Astrocyte of the cerebellum (primary cell): ENCODE measurements around the gene INPP5D.

Source experiments
- DNase-seq: peaks from one replicate; pipeline ENCODE4 v3.0.0-alpha.2; 2011; ENCODE audit warnings: low read depth
- H3K4me3 ChIP-seq: 2 replicates; pipeline ENCODE4 v1.5.1; 2011; ENCODE audit warnings: mild to moderate bottlenecking, low read depth, low read length, moderate library complexity
- in situ Hi-C: cut with HindIII; loops from 2 replicates; pipeline ENCODE4 v1.10.0; 2017; ENCODE audit warnings: low sequenced_read_pairs
- TF ChIP-seq, protein P1 (sequence below): IDR thresholded peaks from 2 replicates; pipeline ENCODE4 v1.5.1; 2012; ENCODE audit warnings: low read length, low read depth, moderate library complexity, mild to moderate bottlenecking; ENCODE audit errors: missing control alignments

Gene INPP5D

GRCh38 chr2:233091595-233092375, 31.6 kb downstream of the INPP5D start:
- TF ChIP-seq, protein P1, sequence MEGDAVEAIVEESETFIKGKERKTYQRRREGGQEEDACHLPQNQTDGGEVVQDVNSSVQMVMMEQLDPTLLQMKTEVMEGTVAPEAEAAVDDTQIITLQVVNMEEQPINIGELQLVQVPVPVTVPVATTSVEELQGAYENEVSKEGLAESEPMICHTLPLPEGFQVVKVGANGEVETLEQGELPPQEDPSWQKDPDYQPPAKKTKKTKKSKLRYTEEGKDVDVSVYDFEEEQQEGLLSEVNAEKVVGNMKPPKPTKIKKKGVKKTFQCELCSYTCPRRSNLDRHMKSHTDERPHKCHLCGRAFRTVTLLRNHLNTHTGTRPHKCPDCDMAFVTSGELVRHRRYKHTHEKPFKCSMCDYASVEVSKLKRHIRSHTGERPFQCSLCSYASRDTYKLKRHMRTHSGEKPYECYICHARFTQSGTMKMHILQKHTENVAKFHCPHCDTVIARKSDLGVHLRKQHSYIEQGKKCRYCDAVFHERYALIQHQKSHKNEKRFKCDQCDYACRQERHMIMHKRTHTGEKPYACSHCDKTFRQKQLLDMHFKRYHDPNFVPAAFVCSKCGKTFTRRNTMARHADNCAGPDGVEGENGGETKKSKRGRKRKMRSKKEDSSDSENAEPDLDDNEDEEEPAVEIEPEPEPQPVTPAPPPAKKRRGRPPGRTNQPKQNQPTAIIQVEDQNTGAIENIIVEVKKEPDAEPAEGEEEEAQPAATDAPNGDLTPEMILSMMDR: no peak
- no peak for DNase-seq
- H3K4me3 ChIP-seq: no peak overlapping the region
- in situ Hi-C loops: no loop called here

- H3K4me3 ChIP-seq: no peak overlapping the region
- no peak for DNase-seq
- TF ChIP-seq, protein P1: no peak
- in situ Hi-C loops: no loop called here
These were observed 32.5 kb downstream of the INPP5D start for GRCh38 chr2:233092432-233093165.

DNA sequence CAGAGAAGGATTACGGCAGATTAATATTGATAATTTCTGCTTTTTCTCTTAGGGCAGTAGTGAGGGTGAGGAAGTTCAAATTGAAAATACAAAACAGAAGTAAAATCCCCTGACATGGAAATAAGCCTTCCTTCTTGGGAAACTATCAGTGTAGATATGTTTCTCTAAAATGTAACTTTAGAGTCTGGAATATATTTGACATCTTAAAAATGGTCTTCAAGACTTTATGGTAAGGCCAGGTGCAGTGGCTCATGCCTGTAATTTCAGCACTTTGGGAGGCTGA, 33.0 kb downstream of the INPP5D start:
- DNase-seq: no peak
- H3K4me3 ChIP-seq: no peak overlapping the region
- TF ChIP-seq, protein P1: no peak
- in situ Hi-C loops: no loop called here

- TF ChIP-seq, protein P1: no peak
- DNase-seq: no peak
- no peak overlapping the region for H3K4me3 ChIP-seq
- in situ Hi-C loops: no loop called here
These were observed 33.6 kb downstream of the INPP5D start for GRCh38 chr2:233093721-233094120.

- TF ChIP-seq, protein P1: no peak
- no peak for DNase-seq
- in situ Hi-C loops: no loop called here
- no peak overlapping the region for H3K4me3 ChIP-seq
These were observed 34.5 kb downstream of the INPP5D start for GRCh38 chr2:233094614-233095013.

DNA sequence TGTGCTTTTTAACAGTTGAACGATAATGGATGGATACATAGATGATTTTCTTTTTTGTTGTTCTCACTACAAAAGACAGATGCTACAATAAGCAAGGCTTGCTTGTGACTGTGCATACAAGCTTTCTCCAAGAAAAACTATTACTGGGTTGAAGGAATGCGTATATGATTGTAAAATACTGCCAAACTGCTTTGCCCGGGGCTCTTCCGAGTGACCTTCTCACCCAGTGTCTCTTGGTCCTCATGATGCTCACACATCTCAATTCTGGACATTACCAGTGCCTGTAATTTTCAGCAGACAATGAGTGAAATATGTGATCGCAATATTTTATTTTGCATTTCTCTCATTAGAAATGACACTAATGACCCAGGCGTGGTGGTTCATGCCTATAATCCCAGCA, 35.9 kb downstream of the INPP5D start:
- in situ Hi-C loops: no loop called here

More for the DNA sequence above, 35.9 kb downstream of the INPP5D start:
- TF ChIP-seq, protein P1: no peak
- DNase-seq: no peak
- H3K4me3 ChIP-seq: no peak overlapping the region
